Esophagus muscularis mucosa (tissue), 3 donors: ENCODE measurements around the gene MAST4.

Experiments
- EP300 ChIP-seq: sonication (generic); formaldehyde crosslinking; IDR thresholded peaks from one replicate; pipeline ENCODE4 v1.6.1; 2017; ENCODE audit warnings: antibody characterized with exemption
- TF ChIP-seq, protein P1 (sequence below), 3 experiments: fragments of 200-600 bp in 2 of 3; fragments of 450-650 bp in 1 of 3; sonication (generic) in 2 of 3; IDR thresholded peaks; one replicate each; pipeline ENCODE4 v1.5.1; 2017 to 2019; ENCODE audit warnings: antibody characterized with exemption in 3 of 3, mild to moderate bottlenecking in 2 of 3, moderate library complexity in 1 of 3

- TF ChIP-seq, protein P1, sequence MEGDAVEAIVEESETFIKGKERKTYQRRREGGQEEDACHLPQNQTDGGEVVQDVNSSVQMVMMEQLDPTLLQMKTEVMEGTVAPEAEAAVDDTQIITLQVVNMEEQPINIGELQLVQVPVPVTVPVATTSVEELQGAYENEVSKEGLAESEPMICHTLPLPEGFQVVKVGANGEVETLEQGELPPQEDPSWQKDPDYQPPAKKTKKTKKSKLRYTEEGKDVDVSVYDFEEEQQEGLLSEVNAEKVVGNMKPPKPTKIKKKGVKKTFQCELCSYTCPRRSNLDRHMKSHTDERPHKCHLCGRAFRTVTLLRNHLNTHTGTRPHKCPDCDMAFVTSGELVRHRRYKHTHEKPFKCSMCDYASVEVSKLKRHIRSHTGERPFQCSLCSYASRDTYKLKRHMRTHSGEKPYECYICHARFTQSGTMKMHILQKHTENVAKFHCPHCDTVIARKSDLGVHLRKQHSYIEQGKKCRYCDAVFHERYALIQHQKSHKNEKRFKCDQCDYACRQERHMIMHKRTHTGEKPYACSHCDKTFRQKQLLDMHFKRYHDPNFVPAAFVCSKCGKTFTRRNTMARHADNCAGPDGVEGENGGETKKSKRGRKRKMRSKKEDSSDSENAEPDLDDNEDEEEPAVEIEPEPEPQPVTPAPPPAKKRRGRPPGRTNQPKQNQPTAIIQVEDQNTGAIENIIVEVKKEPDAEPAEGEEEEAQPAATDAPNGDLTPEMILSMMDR (IDR thresholded peaks at IDR 0.05) = no peak
- TF ChIP-seq EP300 = no peak
These were observed 206.7 kb downstream of the MAST4 start for GRCh38 chr5:66802941-66803340.
